Measurements from ENCODE around the gene TANGO6. TPM values are rescaled to one million over a fixed set of nuclear protein-coding genes. Genes with fewer than 3 reads are reported as not detected.

The TANGO6 gene
- total RNA-seq, 1 donor from 2014 or later = 10.5 TPM

GRCh38 chr16:69107316-69107962 is 264.1 kb downstream of the TANGO6 start:
- no peak for DNase-seq (ENCODE audit: low spot score)
- intact Hi-C loops (cut with DNase I) = loop anchor here (5.0 to 10.0 kb wide), 2 partner anchors 113 to 205 kb away; no protein-coding TSS in a partner anchor

- intact Hi-C loops (cut with DNase I) = loop anchor here (5.0 to 10.0 kb wide), 2 partner anchors 113 to 206 kb away; no protein-coding TSS in a partner anchor
- DNase-seq (ENCODE audit: low spot score) = no peak
Measured at GRCh38 chr16:69108064-69108904, 265.0 kb downstream of the TANGO6 start.

- intact Hi-C loops (cut with DNase I) = loop anchor here (5.0 to 10.0 kb wide), 2 partner anchors 114 to 207 kb away; no protein-coding TSS in a partner anchor
- no peak for DNase-seq (ENCODE audit: low spot score)
Measured at GRCh38 chr16:69108905-69109252, 265.5 kb downstream of the TANGO6 start.

DNA sequence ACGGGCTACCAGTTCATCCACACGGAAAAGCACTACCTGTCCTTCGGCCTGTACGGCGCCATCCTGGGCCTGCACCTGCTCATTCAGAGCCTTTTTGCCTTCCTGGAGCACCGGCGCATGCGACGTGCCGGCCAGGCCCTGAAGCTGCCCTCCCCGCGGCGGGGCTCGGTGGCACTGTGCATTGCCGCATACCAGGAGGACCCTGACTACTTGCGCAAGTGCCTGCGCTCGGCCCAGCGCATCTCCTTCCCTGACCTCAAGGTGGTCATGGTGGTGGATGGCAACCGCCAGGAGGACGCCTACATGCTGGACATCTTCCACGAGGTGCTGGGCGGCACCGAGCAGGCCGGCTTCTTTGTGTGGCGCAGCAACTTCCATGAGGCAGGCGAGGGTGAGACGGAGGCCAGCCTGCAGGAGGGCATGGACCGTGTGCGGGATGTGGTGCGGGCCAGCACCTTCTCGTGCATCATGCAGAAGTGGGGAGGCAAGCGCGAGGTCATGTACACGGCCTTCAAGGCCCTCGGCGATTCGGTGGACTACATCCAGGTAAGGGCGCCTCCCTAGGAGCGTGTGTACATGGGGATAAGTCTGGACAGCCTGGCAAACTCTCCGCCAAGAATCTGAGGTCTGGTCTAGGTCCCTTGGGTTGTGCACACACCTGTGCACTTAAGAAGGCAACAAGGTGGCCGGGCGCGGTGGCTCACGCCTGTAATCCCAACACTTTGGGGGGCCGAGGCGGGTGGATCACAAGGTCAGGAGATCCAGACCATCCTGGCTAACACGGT is 266.3 kb downstream of the TANGO6 start:
- intact Hi-C loops (cut with DNase I) = loop anchor here (5.0 to 10.0 kb wide), 3 partner anchors 115 to 262 kb away; no protein-coding TSS in a partner anchor

GRCh38 chr16:69110406-69110805 is 267.1 kb downstream of the TANGO6 start:
- intact Hi-C loops (cut with DNase I) = loop anchor here (5.0 kb wide), 1 partner anchor 263 kb away; no protein-coding TSS in a partner anchor
- peak; percentile 20 for DNase-seq (ENCODE audit: low spot score)

More for the DNA sequence above, 266.3 kb downstream of the TANGO6 start:
- no peak for DNase-seq (ENCODE audit: low spot score)

DNA sequence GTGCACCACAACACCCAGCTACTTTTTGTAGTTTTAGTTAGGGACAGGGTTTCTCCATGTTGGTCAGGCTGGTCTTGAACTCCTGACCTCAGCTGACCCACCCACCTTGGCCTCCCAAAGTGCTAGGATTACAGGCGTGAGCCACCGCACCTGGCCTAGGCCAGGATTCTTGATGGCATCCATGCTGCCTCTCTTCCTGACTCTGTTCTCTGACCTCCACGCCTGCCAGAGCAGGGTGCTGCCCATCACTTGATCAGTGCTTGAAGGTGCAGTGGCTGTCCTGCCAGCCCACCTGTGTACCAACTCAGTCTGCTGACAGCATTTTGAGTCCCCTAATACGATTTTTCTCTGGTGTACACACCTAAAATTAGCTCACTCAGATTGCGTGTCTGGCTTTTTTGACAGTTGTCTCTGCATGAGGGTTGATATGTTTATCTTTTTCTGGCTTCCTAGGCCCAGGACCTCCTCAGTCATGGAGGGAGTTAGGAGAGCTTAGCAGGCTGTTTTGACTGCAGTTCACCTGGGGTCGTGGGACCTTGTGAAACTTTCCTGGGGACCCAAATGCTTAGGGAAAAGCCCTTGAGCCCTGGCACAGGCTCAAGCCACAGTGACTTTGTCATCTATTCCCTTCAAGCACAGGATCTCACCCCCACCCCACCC is 268.0 kb downstream of the TANGO6 start:
- intact Hi-C loops (cut with DNase I) = loop anchor here (5.0 kb wide), 1 partner anchor 264 kb away; no protein-coding TSS in a partner anchor
- peak; percentile 63 for DNase-seq (ENCODE audit: low spot score)

DNA sequence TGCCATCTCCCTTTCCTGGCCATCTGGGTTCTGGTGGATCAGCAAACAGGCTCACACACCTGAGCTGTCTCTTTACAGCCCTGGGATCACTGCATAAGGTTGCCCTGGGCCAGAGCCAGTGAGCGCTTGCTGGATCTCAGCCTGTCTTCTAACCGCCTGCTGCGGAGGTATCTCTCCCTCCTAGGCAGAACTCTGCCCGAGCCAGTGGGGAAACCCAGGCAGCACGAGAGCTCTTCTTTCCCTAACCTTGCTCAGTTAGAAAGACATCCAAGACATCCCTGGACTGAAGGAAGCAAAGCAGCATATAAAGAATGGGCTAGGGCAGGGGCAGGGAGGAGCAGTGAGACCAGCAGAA is 268.5 kb downstream of the TANGO6 start:
- intact Hi-C loops (cut with DNase I) = loop anchor here (5.0 kb wide), 1 partner anchor 265 kb away; no protein-coding TSS in a partner anchor
- peak; percentile 9 for DNase-seq (ENCODE audit: low spot score)

GRCh38 chr16:69112285-69113129 is 269.2 kb downstream of the TANGO6 start:
- intact Hi-C loops (cut with DNase I) = loop anchor here (5.0 kb wide), 1 partner anchor 265 kb away; no protein-coding TSS in a partner anchor
- DNase-seq (ENCODE audit: low spot score) = peak; percentile 74

- DNase-seq (ENCODE audit: low spot score) = peak; percentile 57
- intact Hi-C loops (cut with DNase I) = loop anchor here (5.0 kb wide), 1 partner anchor 266 kb away; no protein-coding TSS in a partner anchor
Measured at GRCh38 chr16:69113216-69113615, 269.9 kb downstream of the TANGO6 start.

DNA sequence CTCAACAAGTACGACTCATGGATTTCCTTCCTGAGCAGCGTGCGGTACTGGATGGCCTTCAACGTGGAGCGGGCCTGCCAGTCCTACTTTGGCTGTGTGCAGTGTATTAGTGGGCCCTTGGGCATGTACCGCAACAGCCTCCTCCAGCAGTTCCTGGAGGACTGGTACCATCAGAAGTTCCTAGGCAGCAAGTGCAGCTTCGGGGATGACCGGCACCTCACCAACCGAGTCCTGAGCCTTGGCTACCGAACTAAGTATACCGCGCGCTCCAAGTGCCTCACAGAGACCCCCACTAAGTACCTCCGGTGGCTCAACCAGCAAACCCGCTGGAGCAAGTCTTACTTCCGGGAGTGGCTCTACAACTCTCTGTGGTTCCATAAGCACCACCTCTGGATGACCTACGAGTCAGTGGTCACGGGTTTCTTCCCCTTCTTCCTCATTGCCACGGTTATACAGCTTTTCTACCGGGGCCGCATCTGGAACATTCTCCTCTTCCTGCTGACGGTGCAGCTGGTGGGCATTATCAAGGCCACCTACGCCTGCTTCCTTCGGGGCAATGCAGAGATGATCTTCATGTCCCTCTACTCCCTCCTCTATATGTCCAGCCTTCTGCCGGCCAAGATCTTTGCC is 271.1 kb downstream of the TANGO6 start:
- intact Hi-C loops (cut with DNase I) = loop anchor here (5.0 kb wide), 1 partner anchor 267 kb away; no protein-coding TSS in a partner anchor
- peak; percentile 73 for DNase-seq (ENCODE audit: low spot score)

- intact Hi-C loops (cut with DNase I) = loop anchor here (5.0 kb wide), 1 partner anchor 268 kb away; no protein-coding TSS in a partner anchor
- no peak for DNase-seq (ENCODE audit: low spot score)
Measured at GRCh38 chr16:69114976-69115355, 271.6 kb downstream of the TANGO6 start.

DNA sequence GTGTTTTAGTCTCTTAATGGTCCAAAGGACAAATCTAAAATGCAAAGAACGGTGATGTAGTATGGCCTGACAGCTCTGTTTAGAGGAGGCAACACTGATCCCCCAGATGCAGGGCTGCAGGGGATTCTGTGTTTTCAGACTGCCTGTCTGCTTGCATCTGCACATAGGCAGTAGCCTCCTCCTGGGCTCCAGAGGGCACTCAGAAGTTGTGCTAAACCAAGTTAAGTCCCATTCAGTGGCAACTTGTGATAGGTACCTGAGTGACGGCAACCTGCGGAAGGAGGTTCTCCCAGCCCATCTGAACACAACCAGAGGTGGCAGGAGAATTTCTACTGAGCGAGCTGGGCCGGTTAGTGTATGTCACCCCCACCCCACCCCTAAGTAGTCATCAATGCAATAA is 272.0 kb downstream of the TANGO6 start:
- intact Hi-C loops (cut with DNase I) = no loop called here
- DNase-seq (ENCODE audit: low spot score) = no peak

DNA sequence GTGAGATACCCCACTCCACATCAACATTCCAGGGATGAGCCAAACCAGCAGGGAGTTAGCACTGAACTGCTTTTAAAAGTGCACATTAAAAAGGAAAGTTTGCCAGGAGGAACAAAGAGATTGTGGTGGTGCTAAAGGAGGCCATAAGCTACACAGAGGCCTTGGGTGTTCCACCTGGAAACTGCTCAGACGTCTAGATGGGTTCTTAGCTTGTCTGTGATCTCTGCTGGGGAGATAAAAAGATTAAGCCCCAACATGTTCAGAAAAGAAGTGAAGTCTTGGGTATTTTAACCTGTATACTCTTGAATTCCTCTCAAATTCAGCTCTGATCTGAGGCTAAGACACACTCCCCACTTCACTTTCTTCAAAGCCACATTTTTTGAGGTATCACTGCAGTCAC is 272.5 kb downstream of the TANGO6 start:
- intact Hi-C loops (cut with DNase I) = no loop called here
- no peak for DNase-seq (ENCODE audit: low spot score)

- intact Hi-C loops (cut with DNase I) = no loop called here
Measured at GRCh38 chr16:69116256-69116875, 273.0 kb downstream of the TANGO6 start.

GRCh38 chr16:69116906-69117305 is 273.6 kb downstream of the TANGO6 start:
- DNase-seq (ENCODE audit: low spot score) = peak; percentile 46
- intact Hi-C loops (cut with DNase I) = no loop called here

More at GRCh38 chr16:69116256-69116875, 273.0 kb downstream of the TANGO6 start:
- peak; percentile 29 for DNase-seq (ENCODE audit: low spot score)

- DNase-seq (ENCODE audit: low spot score) = no peak
- intact Hi-C loops (cut with DNase I) = no loop called here
Measured at GRCh38 chr16:69118468-69118867, 275.1 kb downstream of the TANGO6 start.

GRCh38 chr16:69118994-69119393 is 275.7 kb downstream of the TANGO6 start:
- intact Hi-C loops (cut with DNase I) = no loop called here
- no peak for DNase-seq (ENCODE audit: low spot score)
